GM19351 (cell line): Measurements from ENCODE around the gene DGKI.
"Not testable (repeated sequence)": the region's sequence is repeated elsewhere in the genome, so short reads cannot be mapped to it uniquely, and the experiment has no call there.

Experiments
- ATAC-seq: cut with Tn5 transposase; IDR thresholded peaks from one replicate; pipeline ENCODE4 v1.9.1; 2021; ENCODE audit warnings: mild to moderate bottlenecking, moderate library complexity; ENCODE audit not compliant: unreplicated experiment

The DGKI gene

GRCh38 chr7:137484326-137484725 is 362.4 kb downstream of the DGKI start:
- no peak for ATAC-seq

- no peak for ATAC-seq
Measured at GRCh38 chr7:137482466-137482865, 364.3 kb downstream of the DGKI start.

DNA sequence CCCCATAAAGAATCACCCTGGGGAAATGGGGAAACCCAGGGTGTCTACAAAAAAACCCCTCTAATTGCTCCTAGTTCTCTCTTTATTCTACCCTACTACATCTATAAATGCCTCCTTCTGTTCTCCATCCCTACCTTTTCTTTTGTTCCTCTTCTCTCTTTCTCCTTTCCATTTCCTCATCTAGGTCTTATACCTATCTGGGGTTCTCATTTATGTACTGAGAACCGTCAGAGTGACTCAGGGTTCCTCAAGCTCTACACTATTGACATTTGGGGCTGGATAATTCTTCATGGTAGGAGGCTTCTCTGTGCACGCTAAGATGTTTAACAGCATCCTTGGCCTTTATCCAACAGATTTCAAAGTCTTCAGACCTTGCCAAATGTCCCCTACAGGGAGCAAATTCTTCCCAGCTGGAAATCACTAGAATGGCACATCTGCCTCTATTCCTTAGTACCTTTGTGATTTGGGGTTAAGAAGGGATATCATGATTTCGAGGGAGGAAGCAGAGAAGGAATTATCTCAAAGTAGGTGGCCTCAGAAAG is 365.9 kb downstream of the DGKI start:
- no peak for ATAC-seq

DNA sequence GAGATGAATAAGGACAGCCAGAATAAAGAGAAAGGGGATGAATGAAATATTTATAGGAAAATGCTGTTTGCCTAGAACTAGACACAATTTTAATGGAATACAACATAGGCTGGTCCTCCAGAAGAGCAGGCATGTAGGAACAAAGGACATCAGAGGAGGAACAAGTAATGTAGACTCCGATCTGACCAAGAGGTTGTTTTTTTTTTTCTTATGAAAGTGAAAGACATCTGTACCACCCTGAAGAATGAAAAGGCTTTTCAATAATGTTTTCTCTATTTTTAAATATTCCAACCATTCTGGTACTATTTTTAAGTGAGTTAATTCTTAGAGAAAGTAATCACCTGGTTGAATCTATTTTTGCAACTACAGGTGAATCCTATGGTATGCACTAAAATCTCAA is 366.4 kb downstream of the DGKI start:
- no peak for ATAC-seq

DNA sequence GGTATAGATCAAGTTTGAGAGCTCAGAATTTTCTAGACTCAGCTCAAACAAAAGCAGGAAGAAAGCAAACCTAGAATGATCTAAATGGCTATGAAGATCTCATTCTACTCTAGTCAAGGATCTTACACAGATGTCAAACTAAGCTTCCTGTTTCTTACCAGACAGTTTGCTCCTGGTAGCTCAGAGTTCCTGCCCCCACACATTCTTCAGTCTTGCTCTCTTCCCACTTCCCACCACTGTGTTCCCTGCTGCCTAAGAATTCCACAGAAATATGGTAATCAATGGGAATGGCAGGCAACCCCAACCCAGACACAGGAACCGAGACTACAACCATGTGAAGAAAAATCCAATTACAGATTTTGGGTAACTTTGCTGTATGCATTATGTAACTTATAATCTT is 369.8 kb downstream of the DGKI start:
- ATAC-seq: no peak

- no peak for ATAC-seq
Measured at GRCh38 chr7:137475966-137476365, 370.8 kb downstream of the DGKI start.

- no peak for ATAC-seq
Measured at GRCh38 chr7:137474540-137475026, 372.2 kb downstream of the DGKI start.

DNA sequence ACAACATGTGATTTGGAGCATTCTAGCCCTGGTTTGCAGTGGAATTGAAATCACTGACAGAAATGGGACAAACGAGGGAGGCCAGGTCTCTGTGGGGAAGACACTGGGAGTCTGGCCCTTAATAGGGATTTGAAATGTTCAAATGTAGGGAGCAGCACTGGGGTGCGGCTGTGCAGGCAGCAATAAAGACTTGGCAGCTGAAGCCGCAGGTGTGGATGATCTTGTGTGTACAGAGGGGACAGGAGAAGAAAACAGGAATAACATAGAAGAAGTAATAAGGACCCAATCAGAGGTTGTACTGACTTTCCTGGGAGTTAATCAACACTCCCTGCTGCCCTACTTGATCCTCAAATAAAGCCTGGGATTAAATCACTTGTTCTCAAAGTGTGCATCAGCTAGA is 375.6 kb downstream of the DGKI start:
- no peak for ATAC-seq

DNA sequence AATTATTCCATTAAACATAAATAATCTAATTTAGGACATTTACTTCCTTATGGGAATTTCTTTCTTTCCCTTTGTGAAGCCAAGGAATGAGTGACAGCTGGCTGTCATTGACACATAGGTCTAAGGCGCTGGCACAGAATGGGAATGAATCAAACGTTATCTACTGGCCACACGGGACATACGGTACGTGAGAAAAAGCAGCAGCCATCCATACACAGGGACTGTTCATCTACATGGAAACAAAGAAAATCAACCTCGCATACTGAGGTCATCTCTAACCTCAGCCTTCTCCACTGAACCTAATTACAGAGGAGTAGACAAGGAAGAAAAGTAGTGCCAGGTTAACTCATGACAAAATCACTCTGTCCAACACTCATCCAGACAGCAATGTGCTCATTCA is 376.9 kb downstream of the DGKI start:
- ATAC-seq: no peak

- ATAC-seq: no peak
Measured at GRCh38 chr7:137469191-137469811, 377.5 kb downstream of the DGKI start.

DNA sequence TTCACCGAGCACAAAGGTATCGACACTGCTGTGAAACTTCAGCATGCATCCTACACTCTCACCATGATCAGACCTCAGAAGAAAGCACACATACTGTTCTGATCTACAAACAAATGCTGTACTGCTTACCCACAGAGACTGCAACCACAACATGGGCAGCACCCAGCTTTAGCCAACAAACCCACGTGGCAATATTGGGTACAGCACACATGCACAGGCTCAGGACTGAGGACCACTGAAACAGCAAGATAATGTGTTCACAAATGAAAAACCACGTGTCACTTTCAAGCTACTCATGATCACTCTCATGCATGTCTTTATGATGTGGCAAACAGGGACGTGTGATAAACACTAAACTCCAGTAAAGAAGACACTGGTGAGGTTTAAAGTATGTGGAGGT is 383.9 kb downstream of the DGKI start:
- ATAC-seq: no peak

DNA sequence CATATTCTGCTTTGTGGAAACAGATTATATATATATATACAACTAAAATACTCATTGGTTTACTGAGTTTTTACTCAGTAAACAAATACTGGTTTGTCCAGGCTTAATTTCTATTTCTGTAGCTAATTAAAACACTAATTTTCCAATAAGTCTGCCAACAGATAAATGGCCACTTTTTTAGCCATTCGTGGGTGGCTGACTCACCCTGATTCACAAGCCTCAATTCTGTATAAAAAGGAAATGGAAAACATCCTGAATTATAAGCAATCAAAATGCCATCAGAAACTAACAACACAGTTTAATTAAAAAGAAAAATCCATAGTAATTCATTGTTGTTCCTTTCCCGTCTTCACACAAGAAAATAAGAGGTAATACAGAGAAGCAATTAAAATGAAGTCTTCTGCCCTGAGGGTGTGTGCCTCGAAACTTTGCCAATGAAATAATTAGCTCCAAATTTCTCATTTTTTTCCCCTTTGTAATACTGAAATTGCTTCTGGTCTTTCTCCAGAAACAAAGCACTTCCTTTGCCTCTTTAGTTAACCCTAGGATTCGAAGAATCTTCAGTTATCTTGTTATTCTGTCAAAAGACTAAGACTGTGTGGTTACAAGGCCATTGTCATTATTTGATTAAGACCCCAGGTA is 384.6 kb downstream of the DGKI start:
- no peak for ATAC-seq

- no peak for ATAC-seq
Measured at GRCh38 chr7:137458399-137458798, 388.4 kb downstream of the DGKI start.

- ATAC-seq: no peak
Measured at GRCh38 chr7:137454767-137455166, 392.0 kb downstream of the DGKI start.

GRCh38 chr7:137454246-137454724 is 392.5 kb downstream of the DGKI start:
- ATAC-seq: peak; percentile 84

- ATAC-seq: no peak
Measured at GRCh38 chr7:137453356-137453755, 393.4 kb downstream of the DGKI start.

DNA sequence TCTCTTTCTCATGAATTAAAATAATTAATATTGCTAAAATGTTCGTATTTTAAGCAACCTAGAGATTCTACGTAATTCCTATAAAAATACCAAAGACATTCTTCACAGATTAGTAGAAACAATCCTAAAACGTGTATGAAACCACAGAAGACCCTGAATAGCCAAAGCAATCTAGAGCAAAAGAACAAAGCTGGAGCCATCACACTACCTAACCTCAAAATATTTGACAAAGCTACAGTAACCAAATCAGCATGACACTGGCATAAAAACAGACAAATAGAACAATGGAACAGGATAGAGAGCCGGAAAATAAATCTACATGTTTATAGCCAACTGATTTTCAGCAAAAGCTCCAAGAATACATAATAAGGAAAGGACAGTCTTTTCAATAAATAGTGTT is 397.8 kb downstream of the DGKI start:
- ATAC-seq: no peak

DNA sequence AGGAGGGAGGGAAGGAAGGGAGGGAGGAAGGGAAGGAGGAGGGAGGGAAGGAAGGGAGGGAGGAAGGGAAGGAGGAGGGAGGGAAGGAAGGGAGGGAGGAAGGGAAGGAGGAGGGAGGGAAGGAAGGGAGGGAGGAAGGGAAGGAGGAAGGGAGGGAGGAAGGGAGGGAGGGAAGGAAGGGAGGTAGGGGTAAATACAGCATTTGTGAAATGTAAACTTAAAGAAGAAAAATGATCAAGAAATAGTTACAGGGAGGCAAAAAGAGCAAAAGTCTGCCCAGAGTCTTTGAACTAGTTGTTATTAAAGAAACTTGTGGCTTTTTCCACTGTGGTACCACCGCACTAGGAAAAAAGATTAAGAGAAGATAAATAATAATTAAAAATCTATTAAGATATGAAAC is 398.2 kb downstream of the DGKI start:
- not testable (repeated sequence) for ATAC-seq

DNA sequence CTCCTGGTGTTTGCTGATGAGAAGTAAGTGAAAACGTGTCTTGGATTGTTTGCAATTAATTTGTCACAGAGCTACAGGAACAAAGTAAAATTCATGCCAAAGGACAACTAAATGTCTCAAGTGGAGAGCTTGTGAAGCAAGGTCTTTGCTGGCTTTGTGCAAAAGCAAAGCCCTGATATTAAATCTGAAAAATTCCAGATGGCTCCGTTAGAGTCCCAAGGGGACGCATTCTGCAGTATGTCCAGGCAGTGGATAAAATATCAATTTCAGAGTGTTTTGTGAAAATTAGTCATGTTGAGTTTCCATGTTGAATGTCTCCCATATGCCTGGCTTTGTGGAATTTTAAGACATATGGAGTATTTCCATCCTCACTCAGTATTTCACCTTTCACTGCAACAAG is 400.7 kb downstream of the DGKI start:
- ATAC-seq: no peak

GRCh38 chr7:137445268-137445667 is 401.5 kb downstream of the DGKI start:
- ATAC-seq: no peak

GRCh38 chr7:137443616-137444015 is 403.2 kb downstream of the DGKI start:
- ATAC-seq: no peak

- no peak for ATAC-seq
Measured at GRCh38 chr7:137441451-137441850, 405.3 kb downstream of the DGKI start.
